WTC11 (cell line): ENCODE results near the gene SERTAD2. TPM values are rescaled to one million over a fixed set of nuclear protein-coding genes. Genes with fewer than 3 reads are reported as not detected.

Source experiments
- ATAC-seq: fragments of 200-7000 bp; cut with Tn5 transposase; 2 replicates; pipeline ENCODE4 v1.10.0; 2021; ENCODE audit warnings: mild to moderate bottlenecking, moderate library complexity
- CTCF ChIA-PET: fragments of 300-600 bp; sonication (Branson Sonifier 250); formaldehyde crosslinking; loops from one replicate; lab custom pipeline; 2021; ENCODE audit warnings: antibody characterized with exemption; lab: Charles Lee
- POLR2A ChIA-PET: fragments of 350-600 bp; sonication (Branson Sonifier 250); formaldehyde crosslinking; loops from one replicate; lab custom pipeline; 2021; ENCODE audit warnings: antibody characterized with exemption; lab: Charles Lee
- DNase-seq: peaks from one replicate; pipeline ENCODE4 v3.0.0; 2021; ENCODE audit warnings: low spot score
- H3K27ac Mint-ChIP-seq: 2 replicates; pipeline ENCODE4 v1.8.0; 2021; ENCODE audit warnings: mixed read lengths
- H3K27me3 Mint-ChIP-seq: 2 replicates; pipeline ENCODE4 v1.8.0; 2021; ENCODE audit warnings: low read depth, mild to moderate bottlenecking, moderate library complexity, mixed read lengths
- H3K36me3 Mint-ChIP-seq: 2 replicates; pipeline ENCODE4 v1.8.0; 2021; ENCODE audit warnings: mixed read lengths
- H3K4me1 Mint-ChIP-seq: 2 replicates; pipeline ENCODE4 v1.8.0; 2022; ENCODE audit warnings: mixed read lengths
- H3K4me3 Mint-ChIP-seq: 2 replicates; pipeline ENCODE4 v1.8.0; 2021; ENCODE audit warnings: mild to moderate bottlenecking, moderate library complexity, mixed read lengths
- H3K9me3 Mint-ChIP-seq: 2 replicates; pipeline ENCODE4 v1.8.0; 2021; ENCODE audit warnings: mixed read lengths
- EMX1 ChIP-seq: fragments of 250-450 bp; sonication (Bioruptor Pico); IDR thresholded peaks from 2 replicates; pipeline ENCODE4 v1.8.0; 2021; ENCODE audit warnings: mild to moderate bottlenecking
- ESRRA ChIP-seq: sonication (generic); formaldehyde crosslinking; IDR thresholded peaks from 2 replicates; pipeline ENCODE4 v1.8.1; 2022; ENCODE audit warnings: mild to moderate bottlenecking, missing genetic modification reagents, borderline replicate concordance
- FOXK1 ChIP-seq: sonication (generic); formaldehyde crosslinking; IDR thresholded peaks from 2 replicates; pipeline ENCODE4 v1.8.0; 2022; ENCODE audit warnings: mild to moderate bottlenecking, moderate library complexity, missing genetic modification reagents
- GTF2I ChIP-seq: fragments of 250-450 bp; sonication (Bioruptor Pico); conservative IDR thresholded peaks from 2 replicates; pipeline ENCODE4 v1.4.0; 2021; ENCODE audit warnings: mild to moderate bottlenecking
- JUN ChIP-seq: sonication (generic); formaldehyde crosslinking; IDR thresholded peaks from 2 replicates; pipeline ENCODE4 v1.8.0; 2023; ENCODE audit warnings: mild to moderate bottlenecking, missing genetic modification reagents
- NFATC4 ChIP-seq: fragments of 250-450 bp; sonication (Bioruptor Pico); IDR thresholded peaks from 2 replicates; pipeline ENCODE4 v1.9.0; 2021; ENCODE audit warnings: mild to moderate bottlenecking
- PRRX2 ChIP-seq: fragments of 250-450 bp; sonication (Bioruptor Pico); IDR thresholded peaks from 2 replicates; pipeline ENCODE4 v1.8.0; 2021; ENCODE audit warnings: mild to moderate bottlenecking
- SP1 ChIP-seq: sonication (generic); formaldehyde crosslinking; conservative IDR thresholded peaks from 2 replicates; pipeline ENCODE4 v1.8.1; 2022; ENCODE audit warnings: missing genetic modification reagents
- TEAD1 ChIP-seq: sonication (generic); formaldehyde crosslinking; IDR thresholded peaks from 2 replicates; pipeline ENCODE4 v1.8.0; 2022; ENCODE audit warnings: mild to moderate bottlenecking, missing genetic modification reagents
- ZNF138 ChIP-seq: sonication (generic); formaldehyde crosslinking; conservative IDR thresholded peaks from 2 replicates; pipeline ENCODE4 v1.8.1; 2022; ENCODE audit warnings: mild to moderate bottlenecking, moderate library complexity, missing genetic modification reagents
- ZNF232 ChIP-seq: sonication (generic); formaldehyde crosslinking; IDR thresholded peaks from 2 replicates; pipeline ENCODE4 v1.8.0; 2022; ENCODE audit warnings: mild to moderate bottlenecking, missing genetic modification reagents
- ZNF263 ChIP-seq: sonication (generic); formaldehyde crosslinking; IDR thresholded peaks from 2 replicates; pipeline ENCODE4 v1.8.1; 2022; ENCODE audit warnings: low read depth, mild to moderate bottlenecking, moderate library complexity, missing genetic modification reagents
- ZNF317 ChIP-seq: sonication (generic); formaldehyde crosslinking; IDR thresholded peaks from 2 replicates; pipeline ENCODE4 v1.8.1; 2023; ENCODE audit warnings: low read depth, mild to moderate bottlenecking, moderate library complexity, missing genetic modification reagents, borderline replicate concordance
- total RNA-seq: library from RNA; stranded (reverse); gene quantifications from 3 replicates; pipeline ENCODE4 v1.2.3, GENCODE V29; 2021
- TF ChIP-seq, protein P1 (sequence below): fragments of 250-450 bp; sonication (Bioruptor Pico); IDR thresholded peaks from 2 replicates; pipeline ENCODE4 v1.9.0; 2021; ENCODE audit warnings: mild to moderate bottlenecking
- TF ChIP-seq, protein P2 (sequence below): fragments of 200-600 bp; IDR thresholded peaks from 2 replicates; pipeline ENCODE4 v1.8.0; 2022; ENCODE audit warnings: antibody characterized with exemption
- TF ChIP-seq, protein P3 (sequence below): sonication (generic); formaldehyde crosslinking; IDR thresholded peaks from 2 replicates; pipeline ENCODE4 v1.8.1; 2023; ENCODE audit warnings: mild to moderate bottlenecking, missing genetic modification reagents
- TF ChIP-seq, protein P4 (sequence below): sonication (generic); formaldehyde crosslinking; IDR thresholded peaks from 2 replicates; pipeline ENCODE4 v1.8.1; 2023; ENCODE audit warnings: mild to moderate bottlenecking, missing genetic modification reagents
- TF ChIP-seq, protein P5 (sequence below): sonication (generic); formaldehyde crosslinking; IDR thresholded peaks from 2 replicates; pipeline ENCODE4 v1.8.0; 2022; ENCODE audit warnings: mild to moderate bottlenecking, missing genetic modification reagents
- TF ChIP-seq, protein P6 (sequence below): sonication (generic); formaldehyde crosslinking; IDR thresholded peaks from 2 replicates; pipeline ENCODE4 v1.8.0; 2022; ENCODE audit warnings: mild to moderate bottlenecking, missing genetic modification reagents

SERTAD2 gene
- total RNA-seq, 1 experiment from 2014 or later: 7.9 TPM

DNA sequence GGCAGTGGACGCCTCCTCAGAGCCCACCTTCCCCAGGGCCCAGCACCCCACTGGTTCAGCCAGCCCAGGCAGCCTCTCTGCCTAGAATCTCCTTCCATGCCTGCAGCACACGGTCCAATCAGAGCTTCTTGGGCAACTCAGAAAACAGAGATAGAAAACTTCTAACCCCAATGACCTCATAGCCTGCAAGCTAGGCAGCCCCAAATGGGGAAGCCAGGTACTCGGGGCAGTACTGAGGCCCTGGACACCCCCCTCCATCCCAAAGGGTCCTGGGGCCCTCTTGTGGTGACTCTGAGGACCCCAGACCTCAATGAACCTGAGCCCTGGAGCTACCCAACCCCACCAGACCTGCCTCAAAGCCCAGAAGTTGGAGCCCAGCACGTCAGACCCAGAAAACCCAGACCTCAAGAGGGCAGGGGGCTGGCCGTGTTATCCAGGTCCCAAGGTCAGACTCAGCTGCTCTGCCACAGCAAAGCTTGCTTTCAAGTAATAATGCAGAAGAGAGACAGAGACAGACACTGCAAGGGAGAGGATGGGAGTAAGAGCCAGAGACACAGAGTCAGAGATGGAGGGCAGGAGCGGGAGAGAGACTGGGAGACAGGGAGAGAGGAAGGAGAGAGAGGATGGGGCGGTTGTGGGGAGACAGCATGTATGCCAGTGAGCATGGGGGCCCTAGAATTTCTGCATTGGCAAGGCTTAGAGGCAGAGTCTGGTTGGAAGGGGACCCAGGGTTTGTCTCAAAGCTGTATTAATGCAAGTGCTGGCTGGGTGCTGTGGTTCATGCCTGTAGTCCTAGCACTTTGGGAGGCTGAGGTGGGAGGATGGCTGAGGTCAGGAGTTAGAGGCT lies 28.2 kb downstream of the SERTAD2 start:
- Mint-ChIP-seq H3K27ac (no peak overlapping the region), H3K9me3 (no peaks in the 10 kb centered on the region), H3K4me3 (no peak overlapping the region)
- DNase-seq (peak; percentile 44), ATAC-seq (peak; percentile 72)
- ChIA-PET POLR2A (interaction anchor here (1.3 kb wide), 1 partner anchor 29 kb away, joined by 5 read pairs; the partner anchor contains the start of gene SERTAD2), CTCF (interaction anchor here (0.6 to 4.5 kb wide), 27 partner anchors 9 to 576 kb away, joined by 3 to 45 read pairs (median 4); partner anchors contain the start of genes AFTPH and SERTAD2)
- no peak for TF ChIP-seq ZNF138 (CRISPR knock-in tag)
- TF ChIP-seq, protein P1, sequence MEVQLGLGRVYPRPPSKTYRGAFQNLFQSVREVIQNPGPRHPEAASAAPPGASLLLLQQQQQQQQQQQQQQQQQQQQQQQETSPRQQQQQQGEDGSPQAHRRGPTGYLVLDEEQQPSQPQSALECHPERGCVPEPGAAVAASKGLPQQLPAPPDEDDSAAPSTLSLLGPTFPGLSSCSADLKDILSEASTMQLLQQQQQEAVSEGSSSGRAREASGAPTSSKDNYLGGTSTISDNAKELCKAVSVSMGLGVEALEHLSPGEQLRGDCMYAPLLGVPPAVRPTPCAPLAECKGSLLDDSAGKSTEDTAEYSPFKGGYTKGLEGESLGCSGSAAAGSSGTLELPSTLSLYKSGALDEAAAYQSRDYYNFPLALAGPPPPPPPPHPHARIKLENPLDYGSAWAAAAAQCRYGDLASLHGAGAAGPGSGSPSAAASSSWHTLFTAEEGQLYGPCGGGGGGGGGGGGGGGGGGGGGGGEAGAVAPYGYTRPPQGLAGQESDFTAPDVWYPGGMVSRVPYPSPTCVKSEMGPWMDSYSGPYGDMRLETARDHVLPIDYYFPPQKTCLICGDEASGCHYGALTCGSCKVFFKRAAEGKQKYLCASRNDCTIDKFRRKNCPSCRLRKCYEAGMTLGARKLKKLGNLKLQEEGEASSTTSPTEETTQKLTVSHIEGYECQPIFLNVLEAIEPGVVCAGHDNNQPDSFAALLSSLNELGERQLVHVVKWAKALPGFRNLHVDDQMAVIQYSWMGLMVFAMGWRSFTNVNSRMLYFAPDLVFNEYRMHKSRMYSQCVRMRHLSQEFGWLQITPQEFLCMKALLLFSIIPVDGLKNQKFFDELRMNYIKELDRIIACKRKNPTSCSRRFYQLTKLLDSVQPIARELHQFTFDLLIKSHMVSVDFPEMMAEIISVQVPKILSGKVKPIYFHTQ (CRISPR knock-in tag): no peak
- TF ChIP-seq GTF2I (CRISPR knock-in tag): no peak
- no peak for TF ChIP-seq ZNF232 (CRISPR knock-in tag)
- TF ChIP-seq SP1 (CRISPR knock-in tag): no peak
- no peak for TF ChIP-seq FOXK1 (CRISPR knock-in tag)
- TF ChIP-seq EMX1 (CRISPR knock-in tag): no peak
- no peak for TF ChIP-seq ESRRA (CRISPR knock-in tag)
- TF ChIP-seq JUN (CRISPR knock-in tag): no peak
- TF ChIP-seq, protein P2, sequence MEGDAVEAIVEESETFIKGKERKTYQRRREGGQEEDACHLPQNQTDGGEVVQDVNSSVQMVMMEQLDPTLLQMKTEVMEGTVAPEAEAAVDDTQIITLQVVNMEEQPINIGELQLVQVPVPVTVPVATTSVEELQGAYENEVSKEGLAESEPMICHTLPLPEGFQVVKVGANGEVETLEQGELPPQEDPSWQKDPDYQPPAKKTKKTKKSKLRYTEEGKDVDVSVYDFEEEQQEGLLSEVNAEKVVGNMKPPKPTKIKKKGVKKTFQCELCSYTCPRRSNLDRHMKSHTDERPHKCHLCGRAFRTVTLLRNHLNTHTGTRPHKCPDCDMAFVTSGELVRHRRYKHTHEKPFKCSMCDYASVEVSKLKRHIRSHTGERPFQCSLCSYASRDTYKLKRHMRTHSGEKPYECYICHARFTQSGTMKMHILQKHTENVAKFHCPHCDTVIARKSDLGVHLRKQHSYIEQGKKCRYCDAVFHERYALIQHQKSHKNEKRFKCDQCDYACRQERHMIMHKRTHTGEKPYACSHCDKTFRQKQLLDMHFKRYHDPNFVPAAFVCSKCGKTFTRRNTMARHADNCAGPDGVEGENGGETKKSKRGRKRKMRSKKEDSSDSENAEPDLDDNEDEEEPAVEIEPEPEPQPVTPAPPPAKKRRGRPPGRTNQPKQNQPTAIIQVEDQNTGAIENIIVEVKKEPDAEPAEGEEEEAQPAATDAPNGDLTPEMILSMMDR: no peak
- TF ChIP-seq, protein P3, sequence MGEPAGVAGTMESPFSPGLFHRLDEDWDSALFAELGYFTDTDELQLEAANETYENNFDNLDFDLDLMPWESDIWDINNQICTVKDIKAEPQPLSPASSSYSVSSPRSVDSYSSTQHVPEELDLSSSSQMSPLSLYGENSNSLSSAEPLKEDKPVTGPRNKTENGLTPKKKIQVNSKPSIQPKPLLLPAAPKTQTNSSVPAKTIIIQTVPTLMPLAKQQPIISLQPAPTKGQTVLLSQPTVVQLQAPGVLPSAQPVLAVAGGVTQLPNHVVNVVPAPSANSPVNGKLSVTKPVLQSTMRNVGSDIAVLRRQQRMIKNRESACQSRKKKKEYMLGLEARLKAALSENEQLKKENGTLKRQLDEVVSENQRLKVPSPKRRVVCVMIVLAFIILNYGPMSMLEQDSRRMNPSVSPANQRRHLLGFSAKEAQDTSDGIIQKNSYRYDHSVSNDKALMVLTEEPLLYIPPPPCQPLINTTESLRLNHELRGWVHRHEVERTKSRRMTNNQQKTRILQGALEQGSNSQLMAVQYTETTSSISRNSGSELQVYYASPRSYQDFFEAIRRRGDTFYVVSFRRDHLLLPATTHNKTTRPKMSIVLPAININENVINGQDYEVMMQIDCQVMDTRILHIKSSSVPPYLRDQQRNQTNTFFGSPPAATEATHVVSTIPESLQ (CRISPR knock-in tag): no peak
- TF ChIP-seq, protein P4, sequence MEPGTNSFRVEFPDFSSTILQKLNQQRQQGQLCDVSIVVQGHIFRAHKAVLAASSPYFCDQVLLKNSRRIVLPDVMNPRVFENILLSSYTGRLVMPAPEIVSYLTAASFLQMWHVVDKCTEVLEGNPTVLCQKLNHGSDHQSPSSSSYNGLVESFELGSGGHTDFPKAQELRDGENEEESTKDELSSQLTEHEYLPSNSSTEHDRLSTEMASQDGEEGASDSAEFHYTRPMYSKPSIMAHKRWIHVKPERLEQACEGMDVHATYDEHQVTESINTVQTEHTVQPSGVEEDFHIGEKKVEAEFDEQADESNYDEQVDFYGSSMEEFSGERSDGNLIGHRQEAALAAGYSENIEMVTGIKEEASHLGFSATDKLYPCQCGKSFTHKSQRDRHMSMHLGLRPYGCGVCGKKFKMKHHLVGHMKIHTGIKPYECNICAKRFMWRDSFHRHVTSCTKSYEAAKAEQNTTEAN (CRISPR knock-in tag): no peak
- TF ChIP-seq TEAD1 (CRISPR knock-in tag): no peak
- TF ChIP-seq, protein P5, sequence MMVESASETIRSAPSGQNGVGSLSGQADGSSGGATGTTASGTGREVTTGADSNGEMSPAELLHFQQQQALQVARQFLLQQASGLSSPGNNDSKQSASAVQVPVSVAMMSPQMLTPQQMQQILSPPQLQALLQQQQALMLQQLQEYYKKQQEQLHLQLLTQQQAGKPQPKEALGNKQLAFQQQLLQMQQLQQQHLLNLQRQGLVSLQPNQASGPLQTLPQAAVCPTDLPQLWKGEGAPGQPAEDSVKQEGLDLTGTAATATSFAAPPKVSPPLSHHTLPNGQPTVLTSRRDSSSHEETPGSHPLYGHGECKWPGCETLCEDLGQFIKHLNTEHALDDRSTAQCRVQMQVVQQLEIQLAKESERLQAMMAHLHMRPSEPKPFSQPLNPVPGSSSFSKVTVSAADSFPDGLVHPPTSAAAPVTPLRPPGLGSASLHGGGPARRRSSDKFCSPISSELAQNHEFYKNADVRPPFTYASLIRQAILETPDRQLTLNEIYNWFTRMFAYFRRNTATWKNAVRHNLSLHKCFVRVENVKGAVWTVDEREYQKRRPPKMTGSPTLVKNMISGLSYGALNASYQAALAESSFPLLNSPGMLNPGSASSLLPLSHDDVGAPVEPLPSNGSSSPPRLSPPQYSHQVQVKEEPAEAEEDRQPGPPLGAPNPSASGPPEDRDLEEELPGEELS (CRISPR knock-in tag): no peak
- no peak for TF ChIP-seq PRRX2 (CRISPR knock-in tag)
- no peak for TF ChIP-seq ZNF317 (CRISPR knock-in tag)
- TF ChIP-seq NFATC4 (CRISPR knock-in tag): no peak
- TF ChIP-seq, protein P6, sequence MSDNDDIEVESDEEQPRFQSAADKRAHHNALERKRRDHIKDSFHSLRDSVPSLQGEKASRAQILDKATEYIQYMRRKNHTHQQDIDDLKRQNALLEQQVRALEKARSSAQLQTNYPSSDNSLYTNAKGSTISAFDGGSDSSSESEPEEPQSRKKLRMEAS (CRISPR knock-in tag): no peak
- no peak for TF ChIP-seq ZNF263 (CRISPR knock-in tag)
- TF ChIP-seq, all 79 proteins: peak for 0
- H3K27me3 Mint-ChIP-seq: peaks cover 3% of the 10 kb centered on the region
- no peaks in the 10 kb centered on the region for H3K36me3 Mint-ChIP-seq
- H3K4me1 Mint-ChIP-seq: peaks cover 31% of the 10 kb centered on the region
